Mesenchymal stem cell (in vitro differentiated cells and primary cell): ENCODE results near the gene IMMP2L.

Experiments used
- DNase-seq: peaks from one replicate; pipeline ENCODE4 v3.0.0-alpha.2; 2013
- H2AFZ ChIP-seq: one replicate; pipeline ENCODE4 v1.6.1; 2013; ENCODE audit warnings: low read depth, mild to moderate bottlenecking, control low read depth, inconsistent platforms, low read length, moderate library complexity
- H2AK5ac ChIP-seq: 2 replicates; pipeline ENCODE4 v1.6.1; 2013; ENCODE audit warnings: low read length, moderate library complexity, mild to moderate bottlenecking, inconsistent platforms; ENCODE audit not compliant: severe bottlenecking
- H2BK120ac ChIP-seq: one replicate; pipeline ENCODE4 v1.6.1; 2013; ENCODE audit warnings: low read depth, mild to moderate bottlenecking, inconsistent platforms, low read length, moderate library complexity
- H2BK12ac ChIP-seq, 2 experiments: one replicate each; pipeline ENCODE4 v1.6.1; 2013; ENCODE audit warnings: inconsistent platforms in 2 of 2, low read length in 2 of 2, mild to moderate bottlenecking in 2 of 2, moderate library complexity in 2 of 2, control low read depth in 1 of 2
- H2BK15ac ChIP-seq: one replicate; pipeline ENCODE4 v1.6.1; 2013; ENCODE audit warnings: mild to moderate bottlenecking, low read depth, inconsistent platforms; ENCODE audit not compliant: poor library complexity, severe bottlenecking
- H2BK5ac ChIP-seq: 2 replicates; pipeline ENCODE4 v1.6.1; 2013; ENCODE audit warnings: low read depth, mild to moderate bottlenecking, low read length, control low read depth, inconsistent platforms; ENCODE audit not compliant: poor library complexity, severe bottlenecking
- H3K14ac ChIP-seq, 2 experiments: one replicate each; pipeline ENCODE4 v1.6.1; 2013; ENCODE audit warnings: inconsistent platforms in 2 of 2, low read length in 2 of 2, control low read depth in 1 of 2, mild to moderate bottlenecking in 1 of 2, moderate library complexity in 1 of 2
- H3K18ac ChIP-seq, 2 experiments: one replicate each; pipeline ENCODE4 v1.6.1; 2013; ENCODE audit warnings: inconsistent platforms in 2 of 2, low read length in 2 of 2, control low read depth in 1 of 2, low read depth in 1 of 2, mild to moderate bottlenecking in 1 of 2
- H3K23ac ChIP-seq, 2 experiments: one replicate each; pipeline ENCODE4 v1.6.1; 2013; ENCODE audit warnings: inconsistent platforms in 2 of 2, low read length in 2 of 2, mild to moderate bottlenecking in 2 of 2, moderate library complexity in 2 of 2, control low read depth in 1 of 2
- H3K27ac ChIP-seq: 2 replicates; pipeline ENCODE4 v1.5.1; 2013; ENCODE audit warnings: mild to moderate bottlenecking, moderate library complexity, low read length, control low read depth, inconsistent platforms; ENCODE audit not compliant: poor library complexity, severe bottlenecking
- H3K27me3 ChIP-seq, 2 experiments: 2 replicates each; pipeline versions ENCODE4 v1.6.1 to v1.7.0; 2013; ENCODE audit warnings: low read length in 2 of 2, mild to moderate bottlenecking in 2 of 2, moderate library complexity in 2 of 2, control low read depth in 1 of 2, inconsistent platforms in 1 of 2; ENCODE audit not compliant: control insufficient read depth in 1 of 2, insufficient read depth in 1 of 2
- H3K36me3 ChIP-seq, 2 experiments: 2 replicates each; pipeline versions ENCODE4 v1.6.1 to v1.7.0; 2013; ENCODE audit warnings: low read length in 2 of 2, control low read depth in 1 of 2, inconsistent platforms in 1 of 2, low read depth in 1 of 2, mild to moderate bottlenecking in 1 of 2; ENCODE audit not compliant: insufficient read depth in 2 of 2, control insufficient read depth in 1 of 2
- H3K4ac ChIP-seq, 2 experiments: one replicate each; pipeline ENCODE4 v1.6.1; 2013; ENCODE audit warnings: inconsistent platforms in 2 of 2, low read length in 2 of 2, mild to moderate bottlenecking in 2 of 2, moderate library complexity in 2 of 2, control low read depth in 1 of 2, low read depth in 1 of 2
- H3K4me1 ChIP-seq: 2 replicates; pipeline ENCODE4 v1.6.1; 2013; ENCODE audit warnings: low read depth, low read length, control low read depth; ENCODE audit not compliant: control insufficient read depth, insufficient read depth
- H3K4me2 ChIP-seq: 2 replicates; pipeline ENCODE4 v1.6.1; 2013; ENCODE audit warnings: low read length, mild to moderate bottlenecking, inconsistent platforms; ENCODE audit not compliant: poor library complexity, severe bottlenecking
- H3K4me3 ChIP-seq, 2 experiments: 2 replicates each; pipeline versions ENCODE4 v1.5.1 to v1.7.0; 2013; ENCODE audit warnings: low read length in 2 of 2, mild to moderate bottlenecking in 2 of 2, control low read depth in 1 of 2, low read depth in 1 of 2; ENCODE audit not compliant: insufficient read depth in 1 of 2
- H3K79me1 ChIP-seq: replicated peaks from 2 replicates; pipeline ENCODE4 v1.6.1; 2013; ENCODE audit warnings: mild to moderate bottlenecking, control low read depth, low read length, inconsistent platforms; ENCODE audit not compliant: poor library complexity, severe bottlenecking
- H3K9ac ChIP-seq: 2 replicates; pipeline ENCODE4 v1.7.0; 2013; ENCODE audit warnings: mild to moderate bottlenecking, low read length, moderate library complexity
- H3K9me3 ChIP-seq: 2 replicates; pipeline ENCODE4 v1.7.0; 2013; ENCODE audit warnings: mild to moderate bottlenecking, low read length; ENCODE audit not compliant: control insufficient read depth
- H4K8ac ChIP-seq: one replicate; pipeline ENCODE4 v1.6.1; 2013; ENCODE audit warnings: inconsistent platforms, mild to moderate bottlenecking, low read length, moderate library complexity
- H4K91ac ChIP-seq: one replicate; pipeline ENCODE4 v1.6.1; 2013; ENCODE audit warnings: mild to moderate bottlenecking, low read length, inconsistent platforms
- whole genome bisulfite sequencing: methylation state at CpG from one replicate; pipeline ENCODE4 v1.1.7; 2013; ENCODE audit warnings: mixed read lengths; 5-methylcytosine and 5-hydroxymethylcytosine counted together

IMMP2L gene

DNA sequence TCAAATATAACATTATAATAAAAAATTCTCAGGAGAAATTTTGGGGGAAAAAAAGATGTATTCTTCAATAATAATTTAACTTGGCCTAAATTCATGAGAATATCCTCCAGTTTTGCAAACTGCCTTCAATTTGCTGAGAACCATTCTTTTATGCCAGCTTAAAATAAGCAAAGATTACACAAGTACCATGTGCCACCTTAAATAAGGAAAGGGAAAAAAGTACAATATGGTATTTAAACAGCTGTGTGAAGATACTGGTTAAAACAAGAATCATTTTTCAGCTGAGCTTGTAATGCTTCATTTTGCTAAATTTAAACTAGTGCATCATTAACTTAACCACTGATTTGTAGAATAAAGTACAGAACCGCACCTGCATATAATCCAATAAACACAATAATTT, 253.6 kb downstream of the IMMP2L start:
- no peak overlapping the region for H3K14ac ChIP-seq
- no peak overlapping the region for H2BK120ac ChIP-seq
- H2BK12ac ChIP-seq = no peak overlapping the region
- no CpG with 5 or more reads among the region's 1 CpG for WGBS
- no peaks in the 10 kb centered on the region for H3K9me3 ChIP-seq
- H2AK5ac ChIP-seq = no peak overlapping the region
- H3K27ac ChIP-seq = no peak overlapping the region
- no peaks in the 10 kb centered on the region for H3K27me3 ChIP-seq
- H3K79me1 ChIP-seq = no peaks in the 10 kb centered on the region
- DNase-seq = no peak
- H2BK5ac ChIP-seq = no peak overlapping the region
- H3K4me1 ChIP-seq = no peaks in the 10 kb centered on the region
- H3K18ac ChIP-seq = no peak overlapping the region
- H3K4me2 ChIP-seq = no peak overlapping the region
- no peak overlapping the region for H2AFZ ChIP-seq
- H4K91ac ChIP-seq = no peak overlapping the region
- H4K8ac ChIP-seq = no peak overlapping the region
- H3K4ac ChIP-seq = no peak overlapping the region
- H2BK15ac ChIP-seq = no peak overlapping the region
- H3K4me3 ChIP-seq = no peak overlapping the region
- no peak overlapping the region for H3K9ac ChIP-seq
- H3K36me3 ChIP-seq = no peaks in the 10 kb centered on the region
- H3K23ac ChIP-seq = no peak overlapping the region

DNA sequence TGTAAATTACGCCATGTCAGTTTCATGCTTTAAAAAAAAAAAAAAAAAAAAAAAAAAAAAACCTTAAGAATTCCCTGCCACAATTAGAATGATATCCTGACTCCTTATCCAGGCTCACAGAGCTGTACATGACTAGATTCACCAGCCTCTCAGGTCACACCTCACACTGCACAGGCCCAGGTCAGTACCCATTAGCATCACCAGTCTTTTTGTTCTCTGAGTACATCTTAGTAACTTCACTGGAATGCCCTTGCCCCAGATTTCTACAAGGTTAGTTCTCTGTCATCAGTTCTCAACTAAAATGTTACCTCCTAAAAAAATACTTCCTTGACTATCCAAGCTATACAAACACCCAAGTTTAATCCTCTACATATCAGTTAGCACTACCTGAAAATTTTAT, 260.4 kb downstream of the IMMP2L start:
- H4K91ac ChIP-seq = no peak overlapping the region
- no peak for DNase-seq

DNA sequence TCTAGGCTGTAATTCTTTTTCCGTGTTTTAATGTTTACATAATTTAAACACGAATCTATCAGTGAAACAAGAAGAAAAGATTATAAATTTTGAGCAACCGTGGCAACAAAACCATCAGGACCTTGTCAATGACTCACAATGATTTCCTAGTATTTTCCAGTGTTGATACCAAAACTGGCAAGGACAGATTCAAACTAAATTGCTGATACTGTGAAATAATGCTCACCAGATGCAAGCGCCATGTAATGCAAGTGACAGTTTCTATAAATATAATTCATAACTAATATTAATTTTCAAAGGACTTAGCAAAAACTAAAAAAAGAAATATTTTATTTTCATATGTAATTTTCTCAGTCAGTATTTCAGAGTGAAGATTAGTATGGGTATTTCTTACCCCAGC, 267.8 kb downstream of the IMMP2L start:
- H3K36me3 ChIP-seq = no peaks in the 10 kb centered on the region
- H2AK5ac ChIP-seq = no peak overlapping the region
- no peak overlapping the region for H2BK5ac ChIP-seq
- no peak overlapping the region for H4K8ac ChIP-seq
- H2AFZ ChIP-seq = no peak overlapping the region
- no peak overlapping the region for H3K4me2 ChIP-seq
- no peak overlapping the region for H3K9ac ChIP-seq
- H4K91ac ChIP-seq = no peak overlapping the region
- no peaks in the 10 kb centered on the region for H3K9me3 ChIP-seq
- no peaks in the 10 kb centered on the region for H3K27me3 ChIP-seq
- no peak overlapping the region for H3K23ac ChIP-seq
- H3K79me1 ChIP-seq = no peaks in the 10 kb centered on the region
- no peaks in the 10 kb centered on the region for H3K4me1 ChIP-seq
- no peak for DNase-seq
- H3K18ac ChIP-seq = no peak overlapping the region
- H3K4ac ChIP-seq = no peak overlapping the region
- H2BK15ac ChIP-seq = no peak overlapping the region
- no peak overlapping the region for H3K4me3 ChIP-seq
- 72% methylated on average over 2 of the region's 4 CpGs for WGBS
- no peak overlapping the region for H2BK12ac ChIP-seq
- no peak overlapping the region for H2BK120ac ChIP-seq
- no peak overlapping the region for H3K14ac ChIP-seq
- no peak overlapping the region for H3K27ac ChIP-seq

More for the DNA sequence above, 260.4 kb downstream of the IMMP2L start:
- no peaks in the 10 kb centered on the region for H3K4me1 ChIP-seq
- no peaks in the 10 kb centered on the region for H3K79me1 ChIP-seq
- WGBS = 100% methylated on average over 1 of the region's 1 CpG
- H2BK5ac ChIP-seq = no peak overlapping the region
- no peak overlapping the region for H3K4me3 ChIP-seq
- no peaks in the 10 kb centered on the region for H3K9me3 ChIP-seq
- no peak overlapping the region for H3K9ac ChIP-seq
- H3K4ac ChIP-seq = no peak overlapping the region
- no peak overlapping the region for H2BK12ac ChIP-seq
- no peak overlapping the region for H2AFZ ChIP-seq
- H3K27me3 ChIP-seq = no peaks in the 10 kb centered on the region
- H3K14ac ChIP-seq = no peak overlapping the region
- H2BK15ac ChIP-seq = no peak overlapping the region
- H3K4me2 ChIP-seq = no peak overlapping the region
- no peak overlapping the region for H4K8ac ChIP-seq
- no peaks in the 10 kb centered on the region for H3K36me3 ChIP-seq
- H3K23ac ChIP-seq = no peak overlapping the region
- no peak overlapping the region for H2BK120ac ChIP-seq
- no peak overlapping the region for H2AK5ac ChIP-seq
- no peak overlapping the region for H3K18ac ChIP-seq
- no peak overlapping the region for H3K27ac ChIP-seq

DNA sequence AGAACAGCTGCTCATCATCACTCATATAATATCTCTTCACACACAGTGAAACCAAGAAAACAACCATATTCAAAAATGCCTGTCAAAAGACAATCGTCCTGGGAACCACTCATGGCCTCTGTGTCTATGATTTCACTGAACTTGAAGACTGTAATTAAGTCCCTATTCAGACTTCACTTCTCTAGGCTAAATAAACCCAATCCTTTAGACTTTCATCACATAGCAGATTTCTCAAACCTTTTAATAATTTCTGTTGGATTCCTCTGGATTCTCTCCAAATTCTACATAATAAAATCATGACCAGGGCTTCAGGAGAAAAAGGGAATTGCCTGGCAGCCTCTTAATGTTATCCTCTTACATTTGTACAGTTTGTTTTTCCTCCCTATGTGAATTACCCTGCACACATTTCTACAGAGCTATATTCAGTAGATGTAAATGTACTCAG, 270.2 kb downstream of the IMMP2L start:
- no peak overlapping the region for H2BK5ac ChIP-seq
- H3K36me3 ChIP-seq = no peaks in the 10 kb centered on the region
- H4K8ac ChIP-seq = no peak overlapping the region
- no peak overlapping the region for H3K23ac ChIP-seq
- no peak overlapping the region for H2BK15ac ChIP-seq
- no peaks in the 10 kb centered on the region for H3K79me1 ChIP-seq
- H4K91ac ChIP-seq = no peak overlapping the region
- H2AFZ ChIP-seq = no peak overlapping the region
- H3K27ac ChIP-seq = no peak overlapping the region
- H3K4me2 ChIP-seq = no peak overlapping the region
- no peak overlapping the region for H3K18ac ChIP-seq
- H3K4me1 ChIP-seq = no peaks in the 10 kb centered on the region
- no peak overlapping the region for H2BK12ac ChIP-seq
- no peaks in the 10 kb centered on the region for H3K27me3 ChIP-seq
- no peak overlapping the region for H3K4ac ChIP-seq
- H3K9me3 ChIP-seq = peaks cover 3% of the 10 kb centered on the region
- no peak overlapping the region for H3K14ac ChIP-seq
- H3K9ac ChIP-seq = no peak overlapping the region
- H3K4me3 ChIP-seq = no peak overlapping the region
- 81% methylated on average over 1 of the region's 1 CpG for WGBS
- H2AK5ac ChIP-seq = no peak overlapping the region
- no peak overlapping the region for H2BK120ac ChIP-seq
- no peak for DNase-seq
